ENCODE results near the gene BCR.

DNA sequence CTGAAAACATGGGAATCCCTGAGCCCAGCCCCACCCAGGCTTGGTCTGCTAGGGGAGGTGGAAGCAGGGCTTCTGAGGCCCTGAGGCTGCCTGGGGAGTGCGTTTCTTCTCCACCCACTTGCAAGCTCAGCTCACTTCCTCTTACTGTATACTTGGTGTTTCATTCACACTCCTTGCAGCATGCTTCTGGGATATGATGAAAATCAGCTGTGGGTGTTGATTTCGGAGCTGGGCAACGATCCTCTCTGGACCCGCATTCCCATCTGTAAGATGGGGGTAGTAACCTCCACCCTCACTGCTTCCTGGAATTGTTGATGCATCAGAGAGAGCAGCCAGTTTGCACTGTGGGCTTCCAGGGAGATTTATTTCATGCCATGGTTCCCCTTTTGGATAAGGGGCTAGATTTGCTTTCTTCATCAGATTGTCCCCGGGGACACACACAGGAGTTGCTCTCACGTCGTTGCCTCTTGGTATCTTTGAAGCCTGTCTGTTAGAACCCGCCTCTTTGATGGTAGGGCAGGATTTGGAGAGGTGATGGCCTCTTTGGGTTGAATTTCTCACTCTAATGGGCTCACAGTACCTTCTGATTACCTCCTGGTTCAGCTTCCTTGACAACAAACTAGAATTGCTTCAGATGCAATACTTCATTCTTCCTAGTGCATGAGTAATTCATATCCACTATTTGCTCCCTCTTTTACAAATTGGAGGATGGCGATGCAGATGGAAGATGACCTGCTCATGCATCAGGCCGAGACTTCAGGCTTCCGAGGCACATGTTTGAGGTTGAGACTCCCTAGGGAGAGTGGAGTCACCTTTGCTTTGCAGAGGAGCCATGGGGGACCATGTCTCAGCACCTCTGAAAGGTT lies 40.4 kb downstream of the BCR start:
- TF ChIP-seq POLR2A (IDR thresholded peaks at IDR 0.05; ENCODE audit: low read depth, low read length) = no peak
- TF ChIP-seq, protein P1, sequence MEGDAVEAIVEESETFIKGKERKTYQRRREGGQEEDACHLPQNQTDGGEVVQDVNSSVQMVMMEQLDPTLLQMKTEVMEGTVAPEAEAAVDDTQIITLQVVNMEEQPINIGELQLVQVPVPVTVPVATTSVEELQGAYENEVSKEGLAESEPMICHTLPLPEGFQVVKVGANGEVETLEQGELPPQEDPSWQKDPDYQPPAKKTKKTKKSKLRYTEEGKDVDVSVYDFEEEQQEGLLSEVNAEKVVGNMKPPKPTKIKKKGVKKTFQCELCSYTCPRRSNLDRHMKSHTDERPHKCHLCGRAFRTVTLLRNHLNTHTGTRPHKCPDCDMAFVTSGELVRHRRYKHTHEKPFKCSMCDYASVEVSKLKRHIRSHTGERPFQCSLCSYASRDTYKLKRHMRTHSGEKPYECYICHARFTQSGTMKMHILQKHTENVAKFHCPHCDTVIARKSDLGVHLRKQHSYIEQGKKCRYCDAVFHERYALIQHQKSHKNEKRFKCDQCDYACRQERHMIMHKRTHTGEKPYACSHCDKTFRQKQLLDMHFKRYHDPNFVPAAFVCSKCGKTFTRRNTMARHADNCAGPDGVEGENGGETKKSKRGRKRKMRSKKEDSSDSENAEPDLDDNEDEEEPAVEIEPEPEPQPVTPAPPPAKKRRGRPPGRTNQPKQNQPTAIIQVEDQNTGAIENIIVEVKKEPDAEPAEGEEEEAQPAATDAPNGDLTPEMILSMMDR (conservative IDR thresholded peaks at IDR 0.05; ENCODE audit: low read depth, low read length) = no peak
- TF ChIP-seq RCOR1 (IDR thresholded peaks at IDR 0.05; ENCODE audit: insufficient replicate concordance, low read length) = no peak
- TF ChIP-seq, protein P2, sequence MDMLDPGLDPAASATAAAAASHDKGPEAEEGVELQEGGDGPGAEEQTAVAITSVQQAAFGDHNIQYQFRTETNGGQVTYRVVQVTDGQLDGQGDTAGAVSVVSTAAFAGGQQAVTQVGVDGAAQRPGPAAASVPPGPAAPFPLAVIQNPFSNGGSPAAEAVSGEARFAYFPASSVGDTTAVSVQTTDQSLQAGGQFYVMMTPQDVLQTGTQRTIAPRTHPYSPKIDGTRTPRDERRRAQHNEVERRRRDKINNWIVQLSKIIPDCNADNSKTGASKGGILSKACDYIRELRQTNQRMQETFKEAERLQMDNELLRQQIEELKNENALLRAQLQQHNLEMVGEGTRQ (IDR thresholded peaks at IDR 0.05; ENCODE audit: low read depth, low read length) = no peak
- TF ChIP-seq RAD21 (IDR thresholded peaks at IDR 0.05; ENCODE audit: low read length) = no peak
- TF ChIP-seq, protein P3, sequence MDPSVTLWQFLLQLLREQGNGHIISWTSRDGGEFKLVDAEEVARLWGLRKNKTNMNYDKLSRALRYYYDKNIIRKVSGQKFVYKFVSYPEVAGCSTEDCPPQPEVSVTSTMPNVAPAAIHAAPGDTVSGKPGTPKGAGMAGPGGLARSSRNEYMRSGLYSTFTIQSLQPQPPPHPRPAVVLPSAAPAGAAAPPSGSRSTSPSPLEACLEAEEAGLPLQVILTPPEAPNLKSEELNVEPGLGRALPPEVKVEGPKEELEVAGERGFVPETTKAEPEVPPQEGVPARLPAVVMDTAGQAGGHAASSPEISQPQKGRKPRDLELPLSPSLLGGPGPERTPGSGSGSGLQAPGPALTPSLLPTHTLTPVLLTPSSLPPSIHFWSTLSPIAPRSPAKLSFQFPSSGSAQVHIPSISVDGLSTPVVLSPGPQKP (IDR thresholded peaks at IDR 0.05; ENCODE audit: borderline replicate concordance, low read depth, low read length) = no peak
- no peak for TF ChIP-seq RFX5 (IDR thresholded peaks at IDR 0.05; ENCODE audit: low read depth, low read length)
- TF ChIP-seq MAFK (IDR thresholded peaks at IDR 0.05; ENCODE audit: low read depth, low read length) = no peak
- TF ChIP-seq SMC3 (IDR thresholded peaks at IDR 0.05; ENCODE audit: low read depth, low read length) = no peak
- TF ChIP-seq MAZ (IDR thresholded peaks at IDR 0.05; ENCODE audit: borderline replicate concordance, low read depth, low read length) = no peak
- no peak for TF ChIP-seq CEBPB (IDR thresholded peaks at IDR 0.05; ENCODE audit: low read depth, low read length)
- TF ChIP-seq BHLHE40 (IDR thresholded peaks at IDR 0.05; ENCODE audit: low read depth, low read length) = no peak
- no peak for TF ChIP-seq MXI1 (IDR thresholded peaks at IDR 0.05; ENCODE audit: borderline replicate concordance, low read depth, low read length)
- TF ChIP-seq CHD1 (IDR thresholded peaks at IDR 0.05; ENCODE audit: low read depth, low read length) = no peak

Measured in IMR-90 (cell line).